ENCODE measurements around the gene MATCAP1. TPM values are rescaled to one million over a fixed set of nuclear protein-coding genes. Genes with fewer than 3 reads are reported as not detected.
A peak's percentile ranks its signal among the peaks of the same experiment; 100 is the strongest.

The MATCAP1 gene
- total and polyA plus RNA-seq, 2 of the 13 experiments (the other 11 are each of a cell fraction or from before 2014, with no cell fraction given), result 11.2 to 24.5 TPM

GRCh38 chr16:67177743-67178699 is 5.7 kb downstream of the MATCAP1 start (continued):
- TF ChIP-seq, protein P1, sequence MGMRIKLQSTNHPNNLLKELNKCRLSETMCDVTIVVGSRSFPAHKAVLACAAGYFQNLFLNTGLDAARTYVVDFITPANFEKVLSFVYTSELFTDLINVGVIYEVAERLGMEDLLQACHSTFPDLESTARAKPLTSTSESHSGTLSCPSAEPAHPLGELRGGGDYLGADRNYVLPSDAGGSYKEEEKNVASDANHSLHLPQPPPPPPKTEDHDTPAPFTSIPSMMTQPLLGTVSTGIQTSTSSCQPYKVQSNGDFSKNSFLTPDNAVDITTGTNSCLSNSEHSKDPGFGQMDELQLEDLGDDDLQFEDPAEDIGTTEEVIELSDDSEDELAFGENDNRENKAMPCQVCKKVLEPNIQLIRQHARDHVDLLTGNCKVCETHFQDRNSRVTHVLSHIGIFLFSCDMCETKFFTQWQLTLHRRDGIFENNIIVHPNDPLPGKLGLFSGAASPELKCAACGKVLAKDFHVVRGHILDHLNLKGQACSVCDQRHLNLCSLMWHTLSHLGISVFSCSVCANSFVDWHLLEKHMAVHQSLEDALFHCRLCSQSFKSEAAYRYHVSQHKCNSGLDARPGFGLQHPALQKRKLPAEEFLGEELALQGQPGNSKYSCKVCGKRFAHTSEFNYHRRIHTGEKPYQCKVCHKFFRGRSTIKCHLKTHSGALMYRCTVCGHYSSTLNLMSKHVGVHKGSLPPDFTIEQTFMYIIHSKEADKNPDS (CRISPR knock-in tag; IDR thresholded peaks at IDR 0.05), result no peak
- TF ChIP-seq SOX13 (IDR thresholded peaks at IDR 0.05), result no peak
- peak in 1 of 2 experiments; percentile 19; a peak in 1 of 4 replicates for TF ChIP-seq SOX13 (CRISPR knock-in tag; conservative IDR thresholded peaks at IDR 0.05 in 1 of 2, IDR thresholded peaks at IDR 0.05 in 1 of 2)
- TF ChIP-seq, protein P2, sequence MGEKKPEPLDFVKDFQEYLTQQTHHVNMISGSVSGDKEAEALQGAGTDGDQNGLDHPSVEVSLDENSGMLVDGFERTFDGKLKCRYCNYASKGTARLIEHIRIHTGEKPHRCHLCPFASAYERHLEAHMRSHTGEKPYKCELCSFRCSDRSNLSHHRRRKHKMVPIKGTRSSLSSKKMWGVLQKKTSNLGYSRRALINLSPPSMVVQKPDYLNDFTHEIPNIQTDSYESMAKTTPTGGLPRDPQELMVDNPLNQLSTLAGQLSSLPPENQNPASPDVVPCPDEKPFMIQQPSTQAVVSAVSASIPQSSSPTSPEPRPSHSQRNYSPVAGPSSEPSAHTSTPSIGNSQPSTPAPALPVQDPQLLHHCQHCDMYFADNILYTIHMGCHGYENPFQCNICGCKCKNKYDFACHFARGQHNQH (CRISPR knock-in tag; IDR thresholded peaks at IDR 0.05), result 0 out of 2 replicates have a peak, but pooled peaks have one; percentile 18
- peak; percentile 41; the same call in 1 of the 2 replicates for TF ChIP-seq SP5 (CRISPR knock-in tag; IDR thresholded peaks at IDR 0.05; ENCODE audit: borderline replicate concordance, low read depth)
- TF ChIP-seq SRF (IDR thresholded peaks at IDR 0.05; ENCODE audit: low read depth, low read length), result no peak
- TF ChIP-seq, protein P3, sequence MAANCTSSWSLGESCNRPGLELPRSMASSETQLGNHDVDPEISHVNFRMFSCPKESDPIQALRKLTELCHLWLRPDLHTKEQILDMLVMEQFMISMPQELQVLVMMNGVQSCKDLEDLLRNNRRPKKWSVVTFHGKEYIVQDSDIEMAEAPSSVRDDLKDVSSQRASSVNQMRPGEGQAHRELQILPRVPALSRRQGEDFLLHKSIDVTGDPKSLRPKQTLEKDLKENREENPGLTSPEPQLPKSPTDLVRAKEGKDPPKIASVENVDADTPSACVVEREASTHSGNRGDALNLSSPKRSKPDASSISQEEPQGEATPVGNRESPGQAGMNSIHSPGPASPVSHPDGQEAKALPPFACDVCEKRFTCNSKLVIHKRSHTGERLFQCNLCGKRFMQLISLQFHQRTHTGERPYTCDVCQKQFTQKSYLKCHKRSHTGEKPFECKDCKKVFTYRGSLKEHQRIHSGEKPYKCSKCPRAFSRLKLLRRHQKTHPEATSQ (CRISPR knock-in tag; IDR thresholded peaks at IDR 0.05; ENCODE audit: borderline replicate concordance), result no peak
- no peak for TF ChIP-seq SNAPC4 (CRISPR knock-in tag; IDR thresholded peaks at IDR 0.05)
- no peak for TF ChIP-seq NCOA2 (CRISPR knock-in tag; IDR thresholded peaks at IDR 0.05)
- no peak for TF ChIP-seq ZBTB25 (CRISPR knock-in tag; IDR thresholded peaks at IDR 0.05)
- TF ChIP-seq SNAI1 (CRISPR knock-in tag; IDR thresholded peaks at IDR 0.05; ENCODE audit: borderline replicate concordance), result no peak
- TF ChIP-seq ZBTB4 (CRISPR knock-in tag; IDR thresholded peaks at IDR 0.05; ENCODE audit: borderline replicate concordance), result peak; percentile 36; the same call in 1 of the 2 replicates

All from HepG2 (cell line).